Thymus (tissue), 11 donors: ENCODE measurements around the gene NRDE2. TPM values are rescaled to one million over a fixed set of nuclear protein-coding genes. Genes with fewer than 3 reads are reported as not detected.

Experiments used
- DNase-seq, 9 donors: peaks; one replicate each; pipeline ENCODE4 v3.0.0-alpha.2; 2013; ENCODE audit warnings: low spot score in 9 of 9, low read depth in 6 of 9, missing footprints in 1 of 9
- H3K27ac ChIP-seq, 2 donors: one replicate each; pipeline ENCODE4 v1.5.1; 2013; ENCODE audit warnings: control low read depth in 1 of 2, low read depth in 1 of 2, low read length in 1 of 2, mild to moderate bottlenecking in 1 of 2, moderate library complexity in 1 of 2
- H3K27me3 ChIP-seq, 2 donors: one replicate each; pipeline ENCODE4 v1.5.1; 2013; ENCODE audit warnings: low read length in 1 of 2; ENCODE audit not compliant: control insufficient read depth in 2 of 2, insufficient read depth in 1 of 2
- H3K36me3 ChIP-seq, 2 donors: one replicate each; pipeline ENCODE4 v1.5.1; 2013; ENCODE audit warnings: low read length in 1 of 2, mild to moderate bottlenecking in 1 of 2, moderate library complexity in 1 of 2; ENCODE audit not compliant: control insufficient read depth in 2 of 2, insufficient read depth in 2 of 2
- H3K4me1 ChIP-seq, 2 donors: one replicate each; pipeline ENCODE4 v1.5.1; 2013; ENCODE audit warnings: low read length in 2 of 2; ENCODE audit not compliant: control insufficient read depth in 2 of 2, insufficient read depth in 2 of 2
- H3K4me3 ChIP-seq, 2 donors: one replicate each; pipeline ENCODE4 v1.5.1; 2013; ENCODE audit warnings: low read length in 2 of 2, control low read depth in 1 of 2, mild to moderate bottlenecking in 1 of 2
- H3K9me3 ChIP-seq, 2 donors: one replicate each; pipeline ENCODE4 v1.5.1; 2013; ENCODE audit warnings: low read length in 1 of 2, mild to moderate bottlenecking in 1 of 2; ENCODE audit not compliant: control insufficient read depth in 2 of 2, insufficient read depth in 1 of 2
- WGBS: extraction: QIAGEN DNeasy Blood & Tissue Kit; methylation state at CpG from one replicate; pipeline ENCODE4 v1.1.7; 2013; 5-methylcytosine and 5-hydroxymethylcytosine counted together
- polyA plus RNA-seq: library from polyadenylated mRNA; stranded (reverse); fragments of 200-250 nt; gene quantifications from one replicate; pipeline ENCODE4 v1.2.3, GENCODE V29; 2013
- total RNA-seq: library from RNA; stranded (reverse); fragments of 120-200 nt; gene quantifications from one replicate; pipeline ENCODE4 v1.2.4, GENCODE V29; 2013
- donor health status: healthy.

Gene NRDE2
- total and polyA plus RNA-seq, 2 donors = 9.4 to 12.5 TPM

DNA sequence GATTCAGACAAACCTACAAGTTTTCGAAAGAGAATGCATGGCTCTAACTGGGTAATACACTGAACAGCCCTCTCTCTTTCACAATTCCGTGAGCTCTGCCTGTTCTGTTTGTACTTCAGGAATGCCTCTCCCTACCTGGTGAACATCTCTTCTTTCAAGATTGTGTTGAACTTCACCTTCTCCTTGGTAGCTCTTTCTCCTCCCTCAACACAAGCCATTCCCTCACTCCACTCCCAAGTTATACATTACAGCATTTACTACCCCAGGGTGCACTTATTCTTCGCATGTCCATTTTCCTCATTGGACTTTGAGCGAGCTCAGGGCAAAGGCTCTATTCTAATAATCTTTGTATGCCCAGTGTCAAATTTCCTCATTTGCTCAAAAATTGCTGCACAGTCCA, 28.3 kb downstream of the NRDE2 start:
- Histone ChIP-seq H3K4me3 (no peak overlapping the region), H3K27ac (no peak overlapping the region), H3K27me3 (no peaks in the 10 kb centered on the region), H3K36me3 (peaks cover 42 to 54% of the 10 kb centered on the region in 2 donors), H3K4me1 (no peaks in the 10 kb centered on the region), H3K9me3 (no peaks in the 10 kb centered on the region)
- 98% methylated on average over 4 of the region's 4 CpGs for WGBS
- no peak for DNase-seq

DNA sequence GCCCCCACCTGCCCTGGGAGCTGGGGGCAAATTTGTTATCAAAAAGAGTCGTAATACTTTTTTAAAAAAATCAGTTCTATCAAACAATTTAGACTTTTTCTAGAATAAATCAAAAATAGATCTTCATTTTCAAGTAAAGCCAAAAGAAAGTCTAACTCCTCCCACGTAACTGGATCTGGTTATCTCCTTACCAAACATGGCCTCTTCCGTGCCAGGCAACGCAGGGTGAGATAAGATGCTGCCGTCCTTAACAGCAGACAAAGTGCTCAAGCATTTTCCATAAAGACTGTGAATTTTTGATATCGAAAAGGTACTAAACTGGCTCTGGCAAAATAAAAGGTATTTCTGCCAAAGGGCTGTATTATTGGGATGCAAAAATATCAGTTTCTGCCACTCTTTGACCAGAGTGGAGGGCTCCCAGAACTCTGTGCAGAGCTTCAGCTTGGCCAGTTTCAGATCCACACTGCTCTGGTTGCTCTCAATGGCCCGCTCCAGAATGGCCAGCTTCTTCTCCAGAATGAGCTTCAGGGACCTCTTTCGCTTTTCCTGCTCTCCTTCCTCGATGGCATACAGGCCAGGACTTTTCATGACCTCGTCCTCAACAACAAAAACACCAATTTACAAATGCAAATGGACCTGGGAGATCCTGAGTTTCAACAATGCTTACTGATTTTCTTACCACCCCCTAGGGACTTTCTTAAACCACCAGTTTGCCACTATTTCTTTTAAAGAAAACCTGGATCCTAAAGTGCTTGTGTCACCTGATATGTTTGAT, 29.0 kb downstream of the NRDE2 start:
- H3K4me3 ChIP-seq = no peak overlapping the region
- peaks cover 43 to 56% of the 10 kb centered on the region in 2 donors for H3K36me3 ChIP-seq
- 95% methylated on average over 10 of the region's 10 CpGs for WGBS
- H3K27me3 ChIP-seq = no peaks in the 10 kb centered on the region
- H3K4me1 ChIP-seq = no peaks in the 10 kb centered on the region
- DNase-seq = no peak
- no peaks in the 10 kb centered on the region for H3K9me3 ChIP-seq
- no peak overlapping the region for H3K27ac ChIP-seq

DNA sequence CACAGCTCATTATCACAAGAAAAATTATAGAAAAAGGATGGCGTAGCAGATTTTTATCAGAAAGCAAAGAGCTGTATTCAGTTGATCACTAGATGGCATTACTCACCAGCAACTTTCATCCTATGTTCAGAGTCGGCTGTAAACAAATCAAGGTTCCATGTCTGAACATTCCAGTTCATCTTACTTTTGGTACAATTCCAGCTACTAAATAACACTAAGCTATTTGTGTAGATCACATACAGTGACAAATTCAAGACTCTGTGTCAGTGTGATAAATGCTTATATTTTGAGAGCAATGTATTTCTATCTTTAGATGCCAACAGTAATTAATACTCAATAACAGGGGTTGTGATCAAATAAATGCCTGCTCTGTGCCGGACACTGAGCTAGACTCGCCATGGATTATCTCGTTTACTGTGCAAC, 30.1 kb downstream of the NRDE2 start:
- Histone ChIP-seq H3K27ac (no peak overlapping the region), H3K9me3 (no peaks in the 10 kb centered on the region), H3K4me3 (no peak overlapping the region), H3K36me3 (peaks cover 42 to 56% of the 10 kb centered on the region in 2 donors), H3K4me1 (no peaks in the 10 kb centered on the region), H3K27me3 (no peaks in the 10 kb centered on the region)
- peak in 2 of 9 donors; percentile 13 to 31 for DNase-seq
- 93% methylated on average over 5 of the region's 5 CpGs for WGBS

DNA sequence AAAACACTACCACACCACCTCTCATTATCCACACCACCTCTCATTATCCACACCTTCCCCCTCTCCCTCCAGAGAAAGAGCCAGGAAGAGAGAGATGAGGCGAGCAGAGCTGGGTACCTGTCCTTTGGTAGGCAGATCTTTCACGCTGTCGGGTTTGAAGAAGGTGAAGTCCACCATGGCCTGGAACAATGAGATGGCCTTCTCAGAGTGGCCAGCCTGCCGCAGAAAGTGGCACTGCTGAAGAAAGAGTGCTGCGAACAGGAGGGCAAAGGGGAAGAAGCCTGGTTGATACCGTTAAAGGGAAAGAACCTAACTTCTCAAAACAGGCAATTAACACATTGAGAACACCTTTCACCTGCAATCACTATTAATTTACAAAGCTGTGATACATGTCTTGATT, 30.6 kb downstream of the NRDE2 start:
- Histone ChIP-seq H3K27ac (no peak overlapping the region), H3K27me3 (no peaks in the 10 kb centered on the region), H3K4me3 (no peak overlapping the region), H3K9me3 (no peaks in the 10 kb centered on the region), H3K36me3 (peaks cover 47 to 59% of the 10 kb centered on the region in 2 donors), H3K4me1 (no peaks in the 10 kb centered on the region)
- DNase-seq = no peak
- 89% methylated on average over 6 of the region's 6 CpGs for WGBS

DNA sequence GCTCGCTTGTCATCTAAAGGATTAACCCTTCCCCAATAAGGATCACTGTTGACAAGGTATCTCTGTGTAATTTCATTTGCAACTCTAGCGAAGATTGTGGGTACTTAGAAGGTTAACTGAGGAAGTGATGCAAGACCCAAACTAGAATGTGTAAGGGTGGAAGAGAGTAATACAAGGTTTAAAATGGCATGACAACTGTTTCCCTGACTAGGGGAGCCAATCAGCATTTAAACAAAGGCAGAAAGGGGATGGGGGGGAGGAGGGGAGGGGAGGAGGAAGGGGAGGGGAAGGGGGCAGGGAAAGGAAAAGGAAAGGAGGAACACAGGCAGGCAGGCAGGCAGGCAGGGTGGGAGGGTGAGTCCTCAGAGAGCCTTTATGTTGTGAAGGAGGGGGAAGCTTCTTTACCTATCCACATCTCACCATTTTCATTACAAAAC, 31.1 kb downstream of the NRDE2 start:
- H3K4me1 ChIP-seq = no peaks in the 10 kb centered on the region
- H3K4me3 ChIP-seq = no peak overlapping the region
- no peaks in the 10 kb centered on the region for H3K9me3 ChIP-seq
- H3K27ac ChIP-seq = no peak overlapping the region
- H3K36me3 ChIP-seq = peaks cover 48 to 58% of the 10 kb centered on the region in 2 donors
- no peak for DNase-seq
- no peaks in the 10 kb centered on the region for H3K27me3 ChIP-seq
- WGBS = 95% methylated on average over 2 of the region's 2 CpGs

DNA sequence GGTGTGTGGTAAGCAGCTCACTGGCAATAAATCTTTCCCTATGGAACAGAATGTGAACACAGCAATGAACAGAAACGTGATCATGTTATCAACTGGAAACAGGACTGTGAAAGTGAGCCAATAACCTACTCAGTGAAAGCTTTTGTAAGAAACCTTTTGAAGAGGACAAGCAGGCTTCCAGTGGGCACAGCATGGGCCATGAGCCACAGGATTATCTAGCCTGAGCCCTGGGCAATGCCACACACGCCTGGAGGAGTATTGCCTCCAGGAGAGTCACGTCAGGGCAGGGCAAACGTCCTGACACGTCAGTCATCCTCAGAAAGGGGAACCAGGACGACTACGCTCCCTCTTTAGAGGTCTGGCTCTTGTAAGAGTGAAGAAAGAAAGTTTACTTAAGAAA, 32.3 kb downstream of the NRDE2 start:
- Histone ChIP-seq H3K4me1 (no peaks in the 10 kb centered on the region), H3K36me3 (peaks cover 50 to 56% of the 10 kb centered on the region in 2 donors), H3K9me3 (no peaks in the 10 kb centered on the region), H3K27me3 (no peaks in the 10 kb centered on the region), H3K27ac (no peak overlapping the region), H3K4me3 (no peak overlapping the region)
- 80% methylated on average over 7 of the region's 7 CpGs for WGBS
- DNase-seq = no peak

DNA sequence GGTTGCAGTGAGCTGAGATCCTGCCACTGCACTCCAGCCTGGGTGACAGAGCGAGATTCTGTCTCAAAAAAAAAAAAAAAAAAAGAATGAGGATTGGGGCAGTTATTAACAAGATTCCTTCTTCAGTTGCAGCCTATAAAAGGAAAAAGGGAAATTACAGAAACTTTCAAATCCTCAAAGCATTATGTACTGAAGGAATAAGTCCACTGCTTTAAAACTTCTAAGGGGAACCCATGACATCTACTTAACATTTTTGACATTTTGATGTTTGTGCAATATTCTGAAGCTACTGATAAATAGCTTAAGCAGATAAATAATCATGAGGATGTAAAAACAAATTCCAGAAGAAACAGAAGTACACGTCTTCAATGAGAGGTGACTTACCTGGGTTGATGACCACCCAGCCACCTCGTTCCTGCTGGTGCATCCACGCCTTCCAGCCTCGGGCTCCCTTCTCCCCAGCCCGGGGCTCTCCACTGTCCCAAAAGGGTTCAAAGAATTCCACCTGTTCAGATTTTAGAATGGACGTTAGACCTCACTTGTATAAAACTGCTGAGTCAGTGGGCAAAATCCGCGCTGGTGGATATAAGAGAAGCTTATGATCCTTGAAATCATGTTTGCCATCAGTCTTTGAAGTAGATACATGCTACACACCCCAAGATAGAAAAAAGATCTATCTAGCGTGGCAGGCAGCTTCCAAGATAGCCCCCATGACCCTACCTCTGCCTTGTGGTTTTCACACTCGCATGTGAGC, 33.7 kb downstream of the NRDE2 start:
- Histone ChIP-seq H3K9me3 (no peaks in the 10 kb centered on the region), H3K36me3 (peaks cover 39 to 49% of the 10 kb centered on the region in 2 donors), H3K27ac (no peak overlapping the region), H3K4me3 (no peak overlapping the region), H3K27me3 (no peaks in the 10 kb centered on the region), H3K4me1 (no peaks in the 10 kb centered on the region)
- no peak for DNase-seq
- WGBS = 96% methylated on average over 11 of the region's 11 CpGs

DNA sequence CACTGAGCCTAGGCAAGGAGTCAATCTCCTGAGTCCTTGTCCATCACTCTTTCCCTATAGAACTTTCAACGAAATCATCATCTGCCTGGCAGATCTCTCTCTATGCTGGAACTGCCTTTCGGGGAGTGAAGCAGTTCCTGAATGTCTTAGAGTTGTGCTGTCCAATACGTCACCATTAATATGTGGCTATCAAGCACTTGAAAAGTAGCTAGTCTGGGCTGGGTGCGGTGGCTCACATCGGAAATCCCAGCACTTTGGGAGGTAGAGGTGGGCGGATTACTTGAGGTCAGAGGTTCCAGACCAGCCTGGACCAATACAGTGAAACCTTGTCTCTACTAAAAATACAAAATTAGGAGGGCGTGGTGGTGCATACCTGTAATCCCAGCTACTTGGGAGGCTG, 35.1 kb downstream of the NRDE2 start:
- Histone ChIP-seq H3K9me3 (no peaks in the 10 kb centered on the region), H3K4me3 (no peak overlapping the region), H3K36me3 (peaks cover 35 to 50% of the 10 kb centered on the region in 2 donors), H3K27me3 (no peaks in the 10 kb centered on the region), H3K4me1 (no peaks in the 10 kb centered on the region), H3K27ac (no peak overlapping the region)
- 98% methylated on average over 7 of the region's 7 CpGs for WGBS
- DNase-seq = no peak

DNA sequence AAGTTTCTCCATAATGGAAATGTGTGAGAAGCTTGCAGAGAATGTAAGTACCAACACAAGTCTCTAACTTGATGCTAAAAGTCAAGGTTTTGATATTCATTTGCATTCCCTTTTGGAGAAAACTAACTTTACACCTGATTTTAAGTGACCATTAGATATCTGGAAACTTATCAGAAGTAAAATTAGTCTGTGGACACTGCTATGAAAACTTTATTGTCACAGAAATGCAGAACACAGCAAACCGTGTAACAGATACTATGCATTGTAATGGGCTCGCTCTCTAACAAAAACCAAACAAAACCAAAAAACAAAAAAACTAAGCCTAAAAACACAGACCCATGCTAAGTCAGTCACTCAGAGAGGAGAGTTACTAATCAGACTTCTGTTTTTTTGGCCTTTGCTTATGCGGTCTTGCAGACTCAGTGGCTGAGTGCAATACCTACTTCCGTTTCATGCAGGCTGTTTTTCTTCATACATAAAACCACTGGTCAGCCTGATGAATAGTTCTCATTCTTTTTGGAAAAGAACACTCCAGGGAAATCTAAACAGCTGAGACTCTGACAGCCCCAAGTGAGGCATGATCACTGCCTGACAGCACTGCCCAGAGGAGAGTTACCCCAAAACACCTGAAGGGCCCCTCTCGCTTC, 35.7 kb downstream of the NRDE2 start:
- H3K36me3 ChIP-seq = peaks cover 37 to 52% of the 10 kb centered on the region in 2 donors
- no peak overlapping the region for H3K4me3 ChIP-seq
- no peak overlapping the region for H3K27ac ChIP-seq
- no peaks in the 10 kb centered on the region for H3K27me3 ChIP-seq
- no peaks in the 10 kb centered on the region for H3K9me3 ChIP-seq
- 97% methylated on average over 5 of the region's 5 CpGs for WGBS
- H3K4me1 ChIP-seq = no peaks in the 10 kb centered on the region
- no peak for DNase-seq
